HL-60 (cell line): Measurements from ENCODE around the gene CCDC187.

ENCODE experiments used
- DNase-seq, 2 experiments: peaks; one replicate each; pipeline ENCODE4 v3.0.0-alpha.2; 2010 to 2020; ENCODE audit warnings: low read depth in 1 of 2, low spot score in 1 of 2
- H3K27ac ChIP-seq: fragments of 250-450 bp; sonication (Bioruptor Pico); replicated peaks from 2 replicates; pipeline ENCODE4 v1.5.1; 2020; ENCODE audit warnings: mild to moderate bottlenecking, moderate library complexity
- H3K27me3 ChIP-seq: fragments of 250-450 bp; sonication (Bioruptor Pico); 2 replicates; pipeline ENCODE4 v1.5.1; 2021; ENCODE audit warnings: mild to moderate bottlenecking, moderate library complexity; ENCODE audit not compliant: insufficient read depth, poor library complexity, severe bottlenecking
- H3K4me3 ChIP-seq: replicated peaks from 2 replicates; pipeline ENCODE4 v1.5.1; 2011; ENCODE audit warnings: mild to moderate bottlenecking, control low read depth, low read length; ENCODE audit not compliant: insufficient read depth
- CTCF ChIP-seq: IDR thresholded peaks from one replicate; pipeline ENCODE4 v1.5.1; 2011; ENCODE audit warnings: low read length, control low read depth, inconsistent platforms; ENCODE audit not compliant: insufficient read depth
- GABPA ChIP-seq: IDR thresholded peaks from 2 replicates; pipeline ENCODE4 v1.6.1; 2012; ENCODE audit warnings: low read depth
- POLR2AphosphoS5 ChIP-seq: IDR thresholded peaks from 2 replicates; pipeline ENCODE4 v1.6.1; 2012; ENCODE audit warnings: low read depth
- REST ChIP-seq: IDR thresholded peaks from 2 replicates; pipeline ENCODE4 v1.6.1; 2012; ENCODE audit warnings: low read depth; ENCODE audit not compliant: insufficient replicate concordance
- SPI1 ChIP-seq: IDR thresholded peaks from 2 replicates; pipeline ENCODE4 v1.6.1; 2012; ENCODE audit warnings: low read depth, mild to moderate bottlenecking, borderline replicate concordance

The CCDC187 gene

GRCh38 chr9:136341042-136341655, 37.3 kb upstream of the CCDC187 start:
- Histone ChIP-seq H3K27me3 (no peaks in the 10 kb centered on the region), H3K27ac (no peak overlapping the region), H3K4me3 (no peak overlapping the region)
- TF ChIP-seq SPI1 (no peak), POLR2AphosphoS5 (no peak), GABPA (no peak), REST (no peak), CTCF (no peak)
- no peak for DNase-seq

GRCh38 chr9:136340356-136341041, 36.6 kb upstream of the CCDC187 start:
- DNase-seq = no peak
- no peak overlapping the region for H3K27ac ChIP-seq
- H3K4me3 ChIP-seq = no peak overlapping the region
- H3K27me3 ChIP-seq = no peaks in the 10 kb centered on the region
- TF ChIP-seq GABPA (no peak), CTCF (no peak), REST (no peak), SPI1 (no peak), POLR2AphosphoS5 (no peak)

GRCh38 chr9:136339958-136340310, 36.0 kb upstream of the CCDC187 start:
- no peaks in the 10 kb centered on the region for H3K27me3 ChIP-seq
- TF ChIP-seq POLR2AphosphoS5 (no peak), CTCF (no peak), REST (no peak), SPI1 (no peak), GABPA (no peak)
- no peak overlapping the region for H3K4me3 ChIP-seq
- no peak for DNase-seq
- no peak overlapping the region for H3K27ac ChIP-seq
